Gastrocnemius medialis (tissue), 4 donors: ENCODE measurements around the gene RAD51D.

ENCODE experiments used
- POLR2A ChIP-seq, 2 donors: fragments of 450-650 bp; IDR thresholded peaks; one replicate each; pipeline ENCODE4 v1.6.1; 2017; ENCODE audit warnings: antibody characterized with exemption in 2 of 2, mild to moderate bottlenecking in 2 of 2, moderate library complexity in 2 of 2
- TF ChIP-seq, protein P1 (sequence below), 5 experiments: fragments of 450-650 bp in 3 of 5; fragments of 200-600 bp in 2 of 5; sonication (generic) in 2 of 5; IDR thresholded peaks in 4 of 5; conservative IDR thresholded peaks in 1 of 5; 1 replicate in 4 of 5; 2 replicates in 1 of 5; pipeline ENCODE4 v1.5.1; 2016 to 2019; ENCODE audit warnings: antibody characterized with exemption in 5 of 5, mild to moderate bottlenecking in 3 of 5, moderate library complexity in 3 of 5

- TF ChIP-seq POLR2A (IDR thresholded peaks at IDR 0.05) = no peak
- TF ChIP-seq, protein P1, sequence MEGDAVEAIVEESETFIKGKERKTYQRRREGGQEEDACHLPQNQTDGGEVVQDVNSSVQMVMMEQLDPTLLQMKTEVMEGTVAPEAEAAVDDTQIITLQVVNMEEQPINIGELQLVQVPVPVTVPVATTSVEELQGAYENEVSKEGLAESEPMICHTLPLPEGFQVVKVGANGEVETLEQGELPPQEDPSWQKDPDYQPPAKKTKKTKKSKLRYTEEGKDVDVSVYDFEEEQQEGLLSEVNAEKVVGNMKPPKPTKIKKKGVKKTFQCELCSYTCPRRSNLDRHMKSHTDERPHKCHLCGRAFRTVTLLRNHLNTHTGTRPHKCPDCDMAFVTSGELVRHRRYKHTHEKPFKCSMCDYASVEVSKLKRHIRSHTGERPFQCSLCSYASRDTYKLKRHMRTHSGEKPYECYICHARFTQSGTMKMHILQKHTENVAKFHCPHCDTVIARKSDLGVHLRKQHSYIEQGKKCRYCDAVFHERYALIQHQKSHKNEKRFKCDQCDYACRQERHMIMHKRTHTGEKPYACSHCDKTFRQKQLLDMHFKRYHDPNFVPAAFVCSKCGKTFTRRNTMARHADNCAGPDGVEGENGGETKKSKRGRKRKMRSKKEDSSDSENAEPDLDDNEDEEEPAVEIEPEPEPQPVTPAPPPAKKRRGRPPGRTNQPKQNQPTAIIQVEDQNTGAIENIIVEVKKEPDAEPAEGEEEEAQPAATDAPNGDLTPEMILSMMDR (IDR thresholded peaks at IDR 0.05 in 4 of 5, conservative IDR thresholded peaks at IDR 0.05 in 1 of 5) = peak in 3 of 5 experiments; percentile 0 to 3 (median 1)
Measured at GRCh38 chr17:35142467-35142796, 22.8 kb upstream of the RAD51D start.
